Skeletal muscle satellite cell (primary cell): Measurements from ENCODE around the gene KLLN. TPM values are rescaled to one million over a fixed set of nuclear protein-coding genes. Genes with fewer than 3 reads are reported as not detected.

Experiments used
- small RNA-seq: library from RNA; depleted of rRNA; stranded (forward); fragments of <200 nt; gene quantifications from one replicate; pipeline ENCODE3, GENCODE V24; 2012

KLLN gene

Small RNAs within 50 kb of the gene (small RNA-seq; reads per million reads assigned to genes)
- gene RN7SL78P: not detected
